WERI-Rb-1 (cell line): ENCODE measurements around the gene CCDC175.

Experiments
- DNase-seq: peaks from one replicate; pipeline ENCODE4 v3.0.0-alpha.2; 2020
- H3K27ac ChIP-seq: fragments of 250-450 bp; sonication (Bioruptor Pico); 2 replicates; pipeline ENCODE4 v1.5.1; 2020; ENCODE audit warnings: mild to moderate bottlenecking, moderate library complexity
- H3K27me3 ChIP-seq: fragments of 250-450 bp; sonication (Bioruptor Pico); 2 replicates; pipeline ENCODE4 v1.5.1; 2021; ENCODE audit warnings: mild to moderate bottlenecking, low read depth, moderate library complexity; ENCODE audit not compliant: insufficient read depth, severe bottlenecking
- H3K36me3 ChIP-seq: fragments of 250-450 bp; sonication (Bioruptor Pico); 2 replicates; pipeline ENCODE4 v1.5.1; 2020; ENCODE audit warnings: mild to moderate bottlenecking, moderate library complexity
- H3K4me3 ChIP-seq: 2 replicates; pipeline ENCODE4 v1.5.1; 2011; ENCODE audit warnings: low read depth, mild to moderate bottlenecking, control low read depth, low read length
- H3K9me3 ChIP-seq: fragments of 250-450 bp; sonication (Bioruptor Pico); 2 replicates; pipeline ENCODE4 v1.5.1; 2021; ENCODE audit warnings: mild to moderate bottlenecking, moderate library complexity; ENCODE audit not compliant: severe bottlenecking
- TF ChIP-seq, protein P1 (sequence below): IDR thresholded peaks from 2 replicates; pipeline ENCODE4 v1.5.1; 2011; ENCODE audit warnings: low read depth, mild to moderate bottlenecking, control low read depth, inconsistent platforms, low read length

Gene CCDC175

DNA sequence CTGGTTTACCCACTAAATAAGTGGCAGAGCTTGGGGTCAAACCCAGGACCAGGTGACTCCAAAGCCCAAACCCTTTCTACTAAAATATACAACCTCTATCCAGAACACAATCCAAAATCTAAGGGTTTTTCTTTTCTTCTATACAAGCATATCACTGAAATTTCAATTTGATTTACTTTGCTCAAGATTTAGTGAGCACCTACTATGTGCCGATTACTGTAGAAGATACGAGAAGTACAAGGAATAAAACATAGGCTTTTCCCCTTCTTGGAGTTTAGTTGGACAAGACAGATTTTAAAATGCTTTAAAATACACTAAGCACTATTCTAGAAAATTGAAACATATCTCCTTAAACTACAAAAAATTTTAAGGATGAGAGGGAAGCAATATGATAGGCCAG lies 95.2 kb downstream of the CCDC175 start:
- Histone ChIP-seq H3K36me3 (peaks cover 5% of the 10 kb centered on the region; the same call in 1 of the 2 replicates), H3K27ac (no peak overlapping the region), H3K9me3 (no peaks in the 10 kb centered on the region), H3K27me3 (no peaks in the 10 kb centered on the region), H3K4me3 (no peak overlapping the region)
- TF ChIP-seq, protein P1, sequence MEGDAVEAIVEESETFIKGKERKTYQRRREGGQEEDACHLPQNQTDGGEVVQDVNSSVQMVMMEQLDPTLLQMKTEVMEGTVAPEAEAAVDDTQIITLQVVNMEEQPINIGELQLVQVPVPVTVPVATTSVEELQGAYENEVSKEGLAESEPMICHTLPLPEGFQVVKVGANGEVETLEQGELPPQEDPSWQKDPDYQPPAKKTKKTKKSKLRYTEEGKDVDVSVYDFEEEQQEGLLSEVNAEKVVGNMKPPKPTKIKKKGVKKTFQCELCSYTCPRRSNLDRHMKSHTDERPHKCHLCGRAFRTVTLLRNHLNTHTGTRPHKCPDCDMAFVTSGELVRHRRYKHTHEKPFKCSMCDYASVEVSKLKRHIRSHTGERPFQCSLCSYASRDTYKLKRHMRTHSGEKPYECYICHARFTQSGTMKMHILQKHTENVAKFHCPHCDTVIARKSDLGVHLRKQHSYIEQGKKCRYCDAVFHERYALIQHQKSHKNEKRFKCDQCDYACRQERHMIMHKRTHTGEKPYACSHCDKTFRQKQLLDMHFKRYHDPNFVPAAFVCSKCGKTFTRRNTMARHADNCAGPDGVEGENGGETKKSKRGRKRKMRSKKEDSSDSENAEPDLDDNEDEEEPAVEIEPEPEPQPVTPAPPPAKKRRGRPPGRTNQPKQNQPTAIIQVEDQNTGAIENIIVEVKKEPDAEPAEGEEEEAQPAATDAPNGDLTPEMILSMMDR: no peak
- no peak for DNase-seq

DNA sequence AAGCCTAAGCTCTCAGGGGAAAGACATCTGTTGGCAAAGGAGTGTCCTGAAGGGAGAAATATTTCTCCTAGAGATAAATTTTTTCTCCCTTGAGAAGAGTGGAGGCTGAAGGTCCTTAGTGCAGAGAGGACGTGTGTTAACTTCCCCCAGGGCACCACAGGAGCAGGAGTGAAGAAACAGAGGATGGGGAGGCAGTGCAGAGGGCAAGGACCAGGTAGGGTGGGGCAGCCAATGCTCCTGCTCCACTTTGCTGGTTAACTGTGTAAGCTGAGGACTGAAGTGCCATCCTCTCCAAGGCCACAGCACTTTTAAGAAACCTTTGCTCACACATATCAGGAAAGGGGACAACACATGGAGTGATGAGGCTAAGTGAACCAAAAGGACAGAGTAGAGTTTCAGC lies 96.4 kb downstream of the CCDC175 start:
- TF ChIP-seq, protein P1: no peak
- no peak for DNase-seq
- no peak overlapping the region for H3K27ac ChIP-seq

DNA sequence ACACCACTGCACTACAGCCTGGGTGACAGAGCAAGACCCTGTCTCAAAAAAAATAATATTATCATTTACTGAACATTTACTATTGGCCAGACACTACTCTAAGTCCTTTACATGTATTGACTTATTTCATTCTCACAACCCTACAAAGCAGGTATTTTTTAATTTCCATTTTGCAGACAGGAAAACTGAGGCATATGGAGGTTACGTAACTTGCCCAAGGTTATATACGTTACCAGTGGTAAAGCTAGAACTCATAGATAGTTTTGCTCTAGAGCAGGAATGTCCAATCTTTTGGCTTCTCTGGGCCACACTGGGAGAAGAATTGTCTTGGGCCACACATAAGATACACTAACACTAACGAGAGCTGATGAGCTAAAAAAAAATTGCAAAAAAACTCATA lies 98.1 kb downstream of the CCDC175 start:
- no peak for DNase-seq
- Histone ChIP-seq H3K27ac (no peak overlapping the region), H3K9me3 (no peaks in the 10 kb centered on the region), H3K27me3 (no peaks in the 10 kb centered on the region), H3K36me3 (peaks cover 10% of the 10 kb centered on the region), H3K4me3 (no peak overlapping the region)
- TF ChIP-seq, protein P1: no peak

More for the DNA sequence above, 96.4 kb downstream of the CCDC175 start:
- no peaks in the 10 kb centered on the region for H3K27me3 ChIP-seq
- H3K36me3 ChIP-seq: peaks cover 9% of the 10 kb centered on the region
- no peaks in the 10 kb centered on the region for H3K9me3 ChIP-seq
- H3K4me3 ChIP-seq: no peak overlapping the region

DNA sequence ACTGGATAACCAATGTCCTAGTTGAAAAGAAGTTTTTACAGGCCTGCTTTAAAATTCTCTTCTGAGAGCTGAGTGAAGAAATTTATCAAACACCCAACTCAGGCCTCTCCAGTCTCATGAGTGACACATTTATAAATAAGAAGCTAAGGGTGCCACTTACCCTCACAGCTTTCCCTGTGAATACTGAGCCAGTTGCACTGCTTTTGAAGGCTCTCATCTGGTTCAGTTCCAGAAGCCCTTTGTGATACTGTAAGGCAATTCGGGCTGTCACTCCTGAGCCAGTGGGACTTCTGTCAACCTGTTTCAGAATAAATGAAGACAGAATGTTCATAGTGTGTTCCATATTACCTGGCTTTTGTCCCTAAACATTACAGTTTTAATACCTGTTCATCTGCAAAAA lies 100.9 kb downstream of the CCDC175 start:
- H3K27ac ChIP-seq: no peak overlapping the region
- TF ChIP-seq, protein P1: no peak
- peaks cover 10% of the 10 kb centered on the region for H3K36me3 ChIP-seq
- no peaks in the 10 kb centered on the region for H3K27me3 ChIP-seq
- no peak for DNase-seq
- no peak overlapping the region for H3K4me3 ChIP-seq
- H3K9me3 ChIP-seq: no peaks in the 10 kb centered on the region

DNA sequence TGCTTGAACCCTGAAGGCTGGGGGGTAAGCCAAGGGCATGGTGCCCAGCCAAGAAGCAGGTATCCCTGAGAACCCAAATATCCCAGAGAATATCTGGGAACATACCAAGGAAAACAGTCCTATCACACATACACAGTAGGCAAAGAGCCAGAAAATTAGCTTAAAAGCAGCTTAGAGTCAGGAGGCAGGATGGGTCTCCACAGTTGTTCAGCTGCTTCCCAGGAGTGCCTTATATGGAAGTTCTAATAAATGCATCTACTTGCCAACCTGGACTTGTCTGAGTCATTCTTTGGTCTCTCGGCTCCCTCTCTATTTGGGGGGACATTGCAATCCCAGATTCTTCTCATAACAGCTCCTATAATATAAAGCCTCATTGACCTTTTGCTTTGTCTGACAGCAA lies 102.4 kb downstream of the CCDC175 start:
- TF ChIP-seq, protein P1: no peak
- H3K36me3 ChIP-seq: peaks cover 10% of the 10 kb centered on the region

More for the DNA sequence above, 102.4 kb downstream of the CCDC175 start:
- Histone ChIP-seq H3K9me3 (no peaks in the 10 kb centered on the region), H3K27ac (no peak overlapping the region), H3K4me3 (no peak overlapping the region), H3K27me3 (no peaks in the 10 kb centered on the region)
- no peak for DNase-seq
